ENCODE data around the gene TK1.

The TK1 gene

DNA sequence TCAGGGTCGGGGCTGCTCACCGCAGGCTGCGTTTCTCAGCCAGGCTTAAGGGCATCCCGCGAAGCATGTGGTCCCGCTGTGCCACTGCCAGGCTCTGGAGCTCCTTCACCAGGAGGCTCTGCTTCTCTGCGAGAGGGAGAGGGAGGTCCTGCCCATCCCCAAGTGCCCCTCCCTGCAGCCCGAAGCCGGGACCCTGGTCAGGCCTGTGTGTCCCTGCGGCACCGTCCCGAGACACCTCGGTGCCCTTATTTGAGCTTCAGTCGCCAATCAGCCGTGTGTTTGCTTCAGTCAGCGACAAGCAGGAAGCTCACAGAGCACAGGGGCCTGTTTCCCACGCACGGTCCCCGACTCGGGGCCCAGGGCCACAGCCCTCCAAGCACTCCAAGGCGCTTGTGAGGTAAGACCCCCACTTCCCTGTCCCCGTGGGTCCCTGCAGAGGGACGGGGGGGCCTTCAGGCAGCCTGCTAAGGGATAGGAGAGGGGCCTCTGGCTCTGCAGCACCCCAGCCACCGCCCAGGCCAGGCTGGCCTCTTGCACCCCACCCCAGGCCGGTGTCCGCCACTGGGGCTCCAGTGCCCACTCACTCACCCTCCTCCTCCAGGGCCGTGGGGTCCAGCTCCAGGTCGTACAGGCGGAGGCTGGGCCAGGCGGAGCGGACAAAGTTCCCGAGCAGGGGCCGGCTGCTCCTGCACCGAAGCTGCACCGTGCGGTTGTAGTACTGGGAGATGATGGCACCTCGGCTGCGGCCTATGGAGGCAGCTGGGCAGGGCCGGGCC, 61.5 kb downstream of the TK1 start:
- DNase-seq (ENCODE audit: low spot score), result no peak

DNA sequence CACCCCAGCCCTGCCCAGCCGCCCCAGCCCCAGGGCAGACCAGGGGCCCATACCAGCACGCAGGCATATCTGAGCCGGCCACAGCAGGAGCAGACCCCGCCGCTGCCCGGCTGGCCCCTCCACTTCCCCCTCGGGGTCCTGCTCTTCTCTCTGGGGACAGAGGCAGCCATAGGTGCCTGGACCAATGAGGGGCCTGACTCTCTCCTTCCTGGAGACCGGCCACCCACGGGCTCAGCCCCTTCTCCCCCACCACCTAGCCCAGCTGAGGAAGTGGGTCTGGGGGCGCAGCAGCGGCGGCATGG, 62.1 kb downstream of the TK1 start:
- DNase-seq (ENCODE audit: low spot score), result no peak

Small RNA genes lying within 50 kb of the gene (small RNA-seq; reads per million reads assigned to genes)
- 0 reads per million in 2 experiments for gene AC087645.1
